ENCODE results near the gene BMPR1B.

BMPR1B gene

GRCh38 chr4:95093460-95093859 is 335.7 kb downstream of the BMPR1B start:
- no peak for TF ChIP-seq CTCF (conservative IDR thresholded peaks at IDR 0.05; ENCODE audit: low read depth, low read length)
- Histone ChIP-seq H3K79me2 (ENCODE audit: insufficient read depth, low read depth) (no peaks in the 10 kb centered on the region), H2AFZ (ENCODE audit: low read depth) (0 out of 2 replicates have a peak overlapping the region, but pooled peaks have one; percentile 41), H4K20me1 (ENCODE audit: insufficient read depth) (no peaks in the 10 kb centered on the region), H3K4me1 (ENCODE audit: low read depth, poor library complexity, severe bottlenecking) (peaks cover 75% of the 10 kb centered on the region), H3K9ac (peak overlapping the region; percentile 30; the same call in 1 of the 2 replicates), H3K4me2 (peak overlapping the region; percentile 65), H3K27me3 (ENCODE audit: insufficient read depth, low read depth) (no peaks in the 10 kb centered on the region), H3K27ac (peak overlapping the region; percentile 70), H3K36me3 (ENCODE audit: insufficient read depth) (no peaks in the 10 kb centered on the region), H3K4me3 (IDR thresholded peaks at IDR 0.05; ENCODE audit: insufficient read depth, low read depth, low read length) (no peak overlapping the region)

GRCh38 chr4:95093936-95094929 is 336.5 kb downstream of the BMPR1B start:
- no peak for TF ChIP-seq CTCF (conservative IDR thresholded peaks at IDR 0.05; ENCODE audit: low read depth, low read length)
- peak overlapping the region; percentile 41; the same call in 1 of the 2 replicates for H2AFZ ChIP-seq (ENCODE audit: low read depth)
- peak overlapping the region; percentile 65 for H3K4me2 ChIP-seq
- no peaks in the 10 kb centered on the region for H3K27me3 ChIP-seq (ENCODE audit: insufficient read depth, low read depth)
- peak overlapping the region; percentile 30; the same call in 1 of the 2 replicates for H3K9ac ChIP-seq
- no peaks in the 10 kb centered on the region for H4K20me1 ChIP-seq (ENCODE audit: insufficient read depth)
- H3K36me3 ChIP-seq (ENCODE audit: insufficient read depth): no peaks in the 10 kb centered on the region
- peaks cover 67% of the 10 kb centered on the region for H3K4me1 ChIP-seq (ENCODE audit: low read depth, poor library complexity, severe bottlenecking)
- H3K27ac ChIP-seq: peak overlapping the region; percentile 70
- H3K79me2 ChIP-seq (ENCODE audit: insufficient read depth, low read depth): no peaks in the 10 kb centered on the region
- H3K4me3 ChIP-seq (IDR thresholded peaks at IDR 0.05; ENCODE audit: insufficient read depth, low read depth, low read length): no peak overlapping the region

- H3K27ac ChIP-seq: no peak overlapping the region; the same call in 1 of the 2 replicates
- H3K79me2 ChIP-seq (ENCODE audit: insufficient read depth, low read depth): no peaks in the 10 kb centered on the region
- peak; percentile 78 for TF ChIP-seq CTCF (conservative IDR thresholded peaks at IDR 0.05; ENCODE audit: low read depth, low read length)
- no peaks in the 10 kb centered on the region for H3K36me3 ChIP-seq (ENCODE audit: insufficient read depth)
- no peak overlapping the region for H3K4me3 ChIP-seq (IDR thresholded peaks at IDR 0.05; ENCODE audit: insufficient read depth, low read depth, low read length)
- H3K27me3 ChIP-seq (ENCODE audit: insufficient read depth, low read depth): no peaks in the 10 kb centered on the region
- H3K9ac ChIP-seq: no peak overlapping the region
- no peaks in the 10 kb centered on the region for H4K20me1 ChIP-seq (ENCODE audit: insufficient read depth)
- peaks cover 55% of the 10 kb centered on the region for H3K4me1 ChIP-seq (ENCODE audit: low read depth, poor library complexity, severe bottlenecking)
- peak overlapping the region; percentile 19 for H3K4me2 ChIP-seq
- no peak overlapping the region for H2AFZ ChIP-seq (ENCODE audit: low read depth)
Observed at GRCh38 chr4:95095348-95095974, 337.7 kb downstream of the BMPR1B start.

DNA sequence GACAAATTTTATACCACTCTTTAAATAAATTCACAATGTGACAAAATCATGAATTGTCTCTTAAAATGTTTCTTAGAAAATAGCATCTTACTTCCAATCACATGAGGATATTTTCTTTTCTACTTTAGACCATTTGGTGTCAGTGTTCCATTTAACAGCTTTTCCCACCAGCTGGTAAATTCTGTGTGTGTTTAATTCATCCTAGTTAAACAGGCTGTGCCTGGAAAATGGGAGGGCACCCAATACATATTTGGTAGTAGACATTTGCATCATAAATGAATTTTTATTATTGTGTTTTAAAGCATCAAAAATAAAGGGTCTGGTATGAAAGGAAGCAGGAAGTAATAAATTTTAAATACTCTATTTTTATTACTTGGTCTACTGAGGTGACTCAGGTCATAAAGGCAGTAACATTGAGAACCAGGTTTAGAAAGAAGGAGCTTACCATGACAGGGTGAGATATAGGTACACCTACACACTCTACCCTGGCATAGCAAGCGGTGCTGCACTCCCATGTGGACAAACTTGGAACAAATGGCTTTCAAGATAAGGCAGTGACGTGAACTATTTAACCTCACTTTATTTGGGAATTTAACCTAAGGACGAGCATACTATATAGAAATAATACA is 344.5 kb downstream of the BMPR1B start:
- H3K9ac ChIP-seq: no peak overlapping the region
- H3K4me1 ChIP-seq (ENCODE audit: low read depth, poor library complexity, severe bottlenecking): no peaks in the 10 kb centered on the region
- H3K36me3 ChIP-seq (ENCODE audit: insufficient read depth): no peaks in the 10 kb centered on the region
- H3K27me3 ChIP-seq (ENCODE audit: insufficient read depth, low read depth): no peaks in the 10 kb centered on the region
- H4K20me1 ChIP-seq (ENCODE audit: insufficient read depth): no peaks in the 10 kb centered on the region
- H3K4me3 ChIP-seq (IDR thresholded peaks at IDR 0.05; ENCODE audit: insufficient read depth, low read depth, low read length): no peak overlapping the region
- no peak overlapping the region for H3K4me2 ChIP-seq
- no peak overlapping the region for H2AFZ ChIP-seq (ENCODE audit: low read depth)
- TF ChIP-seq CTCF (conservative IDR thresholded peaks at IDR 0.05; ENCODE audit: low read depth, low read length): no peak
- no peak overlapping the region for H3K27ac ChIP-seq
- H3K79me2 ChIP-seq (ENCODE audit: insufficient read depth, low read depth): no peaks in the 10 kb centered on the region

All from KMS-11 (cell line).